GM12878 (cell line): ENCODE measurements around the gene SPAG9. TPM values are rescaled to one million over a fixed set of nuclear protein-coding genes. Genes with fewer than 3 reads are reported as not detected.

Experiments
- ATAC-seq: fragments of 200-7000 bp; cut with Tn5 transposase; 3 replicates; pipeline ENCODE4 v1.9.1; 2020; ENCODE audit warnings: mild to moderate bottlenecking, moderate library complexity
- BruUV-seq: library from RNA; stranded (reverse); fragments of 400-500 nt; replicated peaks from 2 replicates; lab custom pipeline; 2021; lab: Mats Ljungman, UMichigan
- CTCF ChIA-PET: fragments of 300-600 bp; sonication (Branson Sonifier 250); formaldehyde crosslinking; extraction: SDS; loops from one replicate; lab custom pipeline; 2021; ENCODE audit warnings: inconsistent platforms; lab: Yijun Ruan, JAX
- POLR2A ChIA-PET: fragments of 350-600 bp; formaldehyde crosslinking; extraction: SDS; loops from one replicate; lab custom pipeline; 2021; ENCODE audit warnings: inconsistent platforms; lab: Charles Lee
- RAD21 ChIA-PET: fragments of 300-600 bp; sonication (Branson Sonifier 250); formaldehyde crosslinking; loops from one replicate; lab custom pipeline; 2023; ENCODE audit warnings: antibody characterized with exemption; ENCODE audit not compliant: unreplicated experiment; lab: Charles Lee
- SMC1A ChIA-PET: fragments of 300-600 bp; sonication (Branson Sonifier 250); formaldehyde crosslinking; loops from one replicate; lab custom pipeline; 2023; ENCODE audit not compliant: unreplicated experiment, uncharacterized antibody; lab: Charles Lee
- DNase-seq: peaks from one replicate; pipeline ENCODE4 v3.0.0-alpha.2; 2011; ENCODE audit warnings: low read depth, low spot score
- FAIRE-seq: peaks from 3 replicates; lab custom pipeline; 2011; peaks lifted over from hg19 to GRCh38; lab: Jason Lieb, UNC
- H2AFZ ChIP-seq: 2 replicates; pipeline ENCODE4 v1.6.0; 2011; ENCODE audit warnings: low read depth, low read length, control low read depth; ENCODE audit not compliant: control insufficient read depth
- H3K27ac ChIP-seq: 2 replicates; pipeline ENCODE4 v1.5.1; 2011; ENCODE audit warnings: control low read depth; ENCODE audit not compliant: control insufficient read depth, insufficient read depth
- H3K27me3 ChIP-seq, 2 experiments: replicated peaks in 1 of 2; 2 replicates each; pipeline versions ENCODE4 v1.6.0 to v1.6.1; 2011; ENCODE audit warnings: low read length in 1 of 2; ENCODE audit not compliant: control insufficient read depth in 2 of 2, insufficient read depth in 2 of 2
- H3K36me3 ChIP-seq, 2 experiments: 2 replicates each; pipeline ENCODE4 v1.5.1; 2011; ENCODE audit warnings: low read length in 1 of 2; ENCODE audit not compliant: control insufficient read depth in 2 of 2, insufficient read depth in 2 of 2
- H3K4me1 ChIP-seq: 2 replicates; pipeline ENCODE4 v1.6.1; 2011; ENCODE audit warnings: mild to moderate bottlenecking, low read length, moderate library complexity, mixed read lengths; ENCODE audit not compliant: control insufficient read depth, insufficient read depth
- H3K4me2 ChIP-seq: 2 replicates; pipeline ENCODE4 v1.6.0; 2011; ENCODE audit warnings: control low read depth; ENCODE audit not compliant: control insufficient read depth, insufficient read depth
- H3K4me3 ChIP-seq: fragments of 200-600 bp; sonication (generic); 2 replicates; pipeline ENCODE4 v1.5.1; 2016
- H3K79me2 ChIP-seq: 2 replicates; pipeline ENCODE4 v1.6.0; 2011; ENCODE audit warnings: low read length; ENCODE audit not compliant: control insufficient read depth, insufficient read depth
- H3K9ac ChIP-seq: 2 replicates; pipeline ENCODE4 v1.8.0; 2011; ENCODE audit warnings: low read length, control low read depth, mixed read lengths; ENCODE audit not compliant: control insufficient read depth, insufficient read depth
- H3K9me3 ChIP-seq: replicated peaks from 3 replicates; pipeline ENCODE4 v1.5.1; 2011; ENCODE audit warnings: mild to moderate bottlenecking, low read length; ENCODE audit not compliant: control insufficient read depth, insufficient read depth
- H4K20me1 ChIP-seq: 2 replicates; pipeline ENCODE4 v1.6.0; 2011; ENCODE audit not compliant: control insufficient read depth, insufficient read depth
- ATF7 ChIP-seq: fragments of 450-650 bp; IDR thresholded peaks from 2 replicates; pipeline ENCODE4 v1.6.1; 2016; ENCODE audit warnings: low read depth, mild to moderate bottlenecking
- CHD2 ChIP-seq: IDR thresholded peaks from 2 replicates; pipeline ENCODE4 v1.6.1; 2011; ENCODE audit warnings: low read depth, low read length, improper control_type of control experiment, borderline replicate concordance
- FOS ChIP-seq: IDR thresholded peaks from 3 replicates; pipeline ENCODE4 v1.6.1; 2011; ENCODE audit warnings: borderline replicate concordance; ENCODE audit not compliant: insufficient read length; ENCODE audit errors: extremely low read depth
- HDAC6 ChIP-seq: fragments of 200-600 bp; sonication (generic); IDR thresholded peaks from one replicate; pipeline ENCODE4 v1.8.0; 2017; ENCODE audit warnings: antibody characterized with exemption; ENCODE audit not compliant: unreplicated experiment
- JUNB ChIP-seq: IDR thresholded peaks from 2 replicates; pipeline ENCODE4 v1.6.1; 2016; ENCODE audit warnings: antibody characterized with exemption, mild to moderate bottlenecking
- MLLT1 ChIP-seq: fragments of 450-650 bp; IDR thresholded peaks from 2 replicates; pipeline ENCODE4 v1.6.1; 2016; ENCODE audit warnings: mild to moderate bottlenecking
- PKNOX1 ChIP-seq: fragments of 450-650 bp; IDR thresholded peaks from 2 replicates; pipeline ENCODE4 v1.6.1; 2016; ENCODE audit warnings: mild to moderate bottlenecking
- POLR2AphosphoS2 ChIP-seq: IDR thresholded peaks from 2 replicates; pipeline ENCODE4 v1.6.1; 2011; ENCODE audit warnings: low read depth, mild to moderate bottlenecking, low read length, improper control_type of control experiment, moderate library complexity
- POLR2AphosphoS5 ChIP-seq: IDR thresholded peaks from 2 replicates; pipeline ENCODE4 v1.6.1; 2011; ENCODE audit warnings: mild to moderate bottlenecking, low read length, inconsistent platforms
- RELA ChIP-seq: fragments of 450-650 bp; IDR thresholded peaks from 2 replicates; pipeline ENCODE4 v1.8.0; 2014; ENCODE audit warnings: borderline replicate concordance; ENCODE audit not compliant: partially characterized antibody
- SIN3A ChIP-seq: IDR thresholded peaks from 2 replicates; pipeline ENCODE4 v1.6.1; 2012; ENCODE audit warnings: low read depth, low read length, improper control_type of control experiment
- TCF12 ChIP-seq: IDR thresholded peaks from 2 replicates; pipeline ENCODE4 v1.6.1; 2011; ENCODE audit warnings: low read depth, mild to moderate bottlenecking, low read length
- TCF3 ChIP-seq: IDR thresholded peaks from 2 replicates; pipeline ENCODE4 v1.6.1; 2012; ENCODE audit warnings: low read depth, mild to moderate bottlenecking, low read length, borderline replicate concordance; ENCODE audit not compliant: insufficient read depth
- ZNF274 ChIP-seq: IDR thresholded peaks from one replicate; pipeline ENCODE4 v1.8.0; 2011; ENCODE audit not compliant: insufficient read length, insufficient read depth
- WGBS: methylation state at CpG from one replicate; pipeline ENCODE4 v1.1.6; 2016; ENCODE audit warnings: low lambda C conversion rate; ENCODE audit not compliant: insufficient replicate concordance, insufficient coverage; ENCODE audit errors: missing lambda C conversion rate; 5-methylcytosine and 5-hydroxymethylcytosine counted together
- in situ Hi-C: fragments of 300-500 bp; cut with MboI; formaldehyde crosslinking; loops from 9 replicates; pipeline ENCODE4 v1.14.3; 2018; ENCODE audit warnings: mixed read lengths
- intact Hi-C: fragments of 100-400 bp; cut with micrococcal nuclease; formaldehyde crosslinking; loops from one replicate; pipeline ENCODE4 v1.14.2; 2022; ENCODE audit not compliant: unreplicated experiment
- polyA plus RNA-seq, 11 experiments: library from polyadenylated mRNA; depleted of rRNA in 4 of 11; unstranded in 6 of 11; stranded (reverse) in 5 of 11; fragments of >200 nt; fragmentation: Nextera tagmentation in 4 of 11; fragmentation: Illumina TruSeq in 1 of 11; extraction: Ambion mirVana in 4 of 11; extraction: Trizol in 1 of 11; gene quantifications; 1 replicate in 1 of 11; 2 replicates in 10 of 11; pipeline versions ENCODE4 v1.2.1 to v1.2.3, GENCODE V29; 2011 to 2016; ENCODE audit warnings: inconsistent platforms in 2 of 11, missing spikeins in 2 of 11, low read depth in 1 of 11
- total RNA-seq, 4 experiments: library from RNA; depleted of rRNA in 3 of 4; stranded (reverse); fragments of >200 nt in 3 of 4; fragmentation: Illumina TruSeq in 1 of 4; extraction: Trizol in 1 of 4; gene quantifications; 2 replicates each; pipeline versions ENCODE4 v1.2.1 to v1.2.3, GENCODE V29; 2013 to 2021
- TF ChIP-seq, protein P1 (sequence below): fragments of 450-650 bp; IDR thresholded peaks from 2 replicates; pipeline ENCODE4 v1.6.1; 2016; ENCODE audit warnings: mild to moderate bottlenecking, moderate library complexity, borderline replicate concordance

SPAG9 gene
- total and polyA plus RNA-seq, 10 of the 15 experiments (the other 5 are each of a cell fraction or from before 2014, with no cell fraction given) = 6.6 to 42.0 (median 24.9) TPM

DNA sequence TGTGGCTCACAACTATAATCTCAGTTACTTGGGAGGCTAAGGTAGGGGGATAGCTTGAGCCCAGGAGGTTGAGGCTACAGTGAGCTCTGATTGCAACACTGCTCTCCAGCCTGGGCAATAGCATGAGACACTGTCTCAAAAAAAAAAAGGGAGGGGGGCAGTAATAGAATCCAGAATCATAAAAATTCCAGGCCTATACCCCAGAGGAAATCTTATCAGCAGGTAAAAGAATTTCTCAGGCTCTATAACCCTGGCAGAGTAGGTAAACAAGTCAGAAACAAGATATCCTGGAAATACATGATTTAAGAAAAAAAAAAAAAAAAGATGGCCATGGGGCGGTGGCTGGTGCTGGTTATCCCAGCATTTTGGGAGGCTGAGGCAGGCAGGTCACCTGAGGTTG is 12.9 kb downstream of the SPAG9 start:
- Histone ChIP-seq H3K79me2 (peaks cover 22% of the 10 kb centered on the region), H3K36me3 (no peaks in the 10 kb centered on the region; a peak in 1 of 4 replicates), H3K9ac (no peak overlapping the region), H3K4me3 (no peak overlapping the region), H3K9me3 (no peaks in the 10 kb centered on the region), H3K27me3 (no peaks in the 10 kb centered on the region), H3K4me2 (no peak overlapping the region), H3K4me1 (no peaks in the 10 kb centered on the region), H2AFZ (no peak overlapping the region), H3K27ac (no peak overlapping the region), H4K20me1 (no peaks in the 10 kb centered on the region)
- ChIA-PET CTCF (interaction anchor here (1.2 to 1.3 kb wide), 2 partner anchors 11 kb away, joined by 3 read pairs; no protein-coding TSS in a partner anchor), RAD21 (interaction anchor here (0.6 kb wide), 1 partner anchor 38 kb away, joined by 3 read pairs; no protein-coding TSS in a partner anchor), POLR2A (interaction anchor here (0.7 kb wide), 1 partner anchor 40 kb away, joined by 3 read pairs; no protein-coding TSS in a partner anchor), SMC1A (interaction anchor here (0.6 to 1.5 kb wide), 3 partner anchors 19 to 269 kb away, joined by 3 to 4 read pairs (median 4); no protein-coding TSS in a partner anchor)
- WGBS = 100% methylated on average over 1 of the region's 1 CpG
- intact Hi-C loops (no loop called here), in situ Hi-C loops (loop anchor here (10.0 kb wide), 1 partner anchor 57 kb away; the partner anchor contains the start of gene NME2)
- BruUV-seq = no TSS peak
- DNase-seq = no peak
- no peak for FAIRE-seq
- ATAC-seq = no peak
- TF ChIP-seq TCF3 (no peak), POLR2AphosphoS5 (no peak), FOS (no peak), TCF12 (no peak), ATF7 (no peak), POLR2AphosphoS2 (no peak), JUNB (no peak), ZNF274 (no peak), SIN3A (no peak), MLLT1 (no peak), PKNOX1 (no peak), RELA (no peak), HDAC6 (no peak), CHD2 (no peak)
- TF ChIP-seq, protein P1, sequence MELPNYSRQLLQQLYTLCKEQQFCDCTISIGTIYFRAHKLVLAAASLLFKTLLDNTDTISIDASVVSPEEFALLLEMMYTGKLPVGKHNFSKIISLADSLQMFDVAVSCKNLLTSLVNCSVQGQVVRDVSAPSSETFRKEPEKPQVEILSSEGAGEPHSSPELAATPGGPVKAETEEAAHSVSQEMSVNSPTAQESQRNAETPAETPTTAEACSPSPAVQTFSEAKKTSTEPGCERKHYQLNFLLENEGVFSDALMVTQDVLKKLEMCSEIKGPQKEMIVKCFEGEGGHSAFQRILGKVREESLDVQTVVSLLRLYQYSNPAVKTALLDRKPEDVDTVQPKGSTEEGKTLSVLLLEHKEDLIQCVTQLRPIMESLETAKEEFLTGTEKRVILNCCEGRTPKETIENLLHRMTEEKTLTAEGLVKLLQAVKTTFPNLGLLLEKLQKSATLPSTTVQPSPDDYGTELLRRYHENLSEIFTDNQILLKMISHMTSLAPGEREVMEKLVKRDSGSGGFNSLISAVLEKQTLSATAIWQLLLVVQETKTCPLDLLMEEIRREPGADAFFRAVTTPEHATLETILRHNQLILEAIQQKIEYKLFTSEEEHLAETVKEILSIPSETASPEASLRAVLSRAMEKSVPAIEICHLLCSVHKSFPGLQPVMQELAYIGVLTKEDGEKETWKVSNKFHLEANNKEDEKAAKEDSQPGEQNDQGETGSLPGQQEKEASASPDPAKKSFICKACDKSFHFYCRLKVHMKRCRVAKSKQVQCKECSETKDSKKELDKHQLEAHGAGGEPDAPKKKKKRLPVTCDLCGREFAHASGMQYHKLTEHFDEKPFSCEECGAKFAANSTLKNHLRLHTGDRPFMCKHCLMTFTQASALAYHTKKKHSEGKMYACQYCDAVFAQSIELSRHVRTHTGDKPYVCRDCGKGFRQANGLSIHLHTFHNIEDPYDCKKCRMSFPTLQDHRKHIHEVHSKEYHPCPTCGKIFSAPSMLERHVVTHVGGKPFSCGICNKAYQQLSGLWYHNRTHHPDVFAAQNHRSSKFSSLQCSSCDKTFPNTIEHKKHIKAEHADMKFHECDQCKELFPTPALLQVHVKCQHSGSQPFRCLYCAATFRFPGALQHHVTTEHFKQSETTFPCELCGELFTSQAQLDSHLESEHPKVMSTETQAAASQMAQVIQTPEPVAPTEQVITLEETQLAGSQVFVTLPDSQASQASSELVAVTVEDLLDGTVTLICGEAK = no peak
